Gastrocnemius medialis (tissue), 4 donors: ENCODE data around the gene MMEL1.

Source experiments
- CTCF ChIP-seq, 5 experiments: fragments of 450-650 bp in 3 of 5; fragments of 200-600 bp in 2 of 5; sonication (generic) in 2 of 5; IDR thresholded peaks in 4 of 5; conservative IDR thresholded peaks in 1 of 5; 1 replicate in 4 of 5; 2 replicates in 1 of 5; pipeline ENCODE4 v1.5.1; 2016 to 2019; ENCODE audit warnings: antibody characterized with exemption in 5 of 5, mild to moderate bottlenecking in 3 of 5, moderate library complexity in 3 of 5
- POLR2A ChIP-seq, 2 donors: fragments of 450-650 bp; IDR thresholded peaks; one replicate each; pipeline ENCODE4 v1.6.1; 2017; ENCODE audit warnings: antibody characterized with exemption in 2 of 2, mild to moderate bottlenecking in 2 of 2, moderate library complexity in 2 of 2

GRCh38 chr1:2605509-2606395 is 27.1 kb downstream of the MMEL1 start:
- TF ChIP-seq CTCF (IDR thresholded peaks at IDR 0.05 in 4 of 5, conservative IDR thresholded peaks at IDR 0.05 in 1 of 5), result no peak
- TF ChIP-seq POLR2A (IDR thresholded peaks at IDR 0.05), result no peak
